Activated B cell treated with CpG ODN at 0.5 μM for 24 hours (primary cell): ENCODE measurements around the gene HS2ST1. TPM values are rescaled to one million over a fixed set of nuclear protein-coding genes. Genes with fewer than 3 reads are reported as not detected.
"Not testable (repeated sequence)": the region's sequence is repeated elsewhere in the genome, so short reads cannot be mapped to it uniquely, and the experiment has no call there.

ENCODE experiments used
- ATAC-seq: fragments of 200-7000 bp; cut with Tn5 transposase; one replicate; pipeline ENCODE4 v1.10.0; 2021; ENCODE audit warnings: low read depth, mild to moderate bottlenecking, moderate library complexity
- CTCF ChIA-PET: fragments of 350-600 bp; sonication (Branson Sonifier 250); formaldehyde crosslinking; loops from one replicate; lab custom pipeline; 2021; ENCODE audit warnings: antibody characterized with exemption; lab: Charles Lee
- POLR2A ChIA-PET: fragments of 350-600 bp; sonication (Branson Sonifier 250); formaldehyde crosslinking; loops from one replicate; lab custom pipeline; 2021; ENCODE audit warnings: antibody characterized with exemption; lab: Charles Lee
- DNase-seq: peaks from one replicate; pipeline ENCODE4 v3.0.0; 2022
- H3K27ac Mint-ChIP-seq: one replicate; pipeline ENCODE4 v1.8.0; 2020; ENCODE audit warnings: mixed read lengths
- H3K27me3 Mint-ChIP-seq: one replicate; pipeline ENCODE4 v1.8.0; 2021; ENCODE audit warnings: mixed read lengths
- H3K36me3 Mint-ChIP-seq: one replicate; pipeline ENCODE4 v1.8.0; 2021; ENCODE audit warnings: low read depth, mixed read lengths
- H3K4me1 Mint-ChIP-seq: one replicate; pipeline ENCODE4 v1.8.0; 2021; ENCODE audit warnings: mixed read lengths
- H3K4me3 Mint-ChIP-seq: one replicate; pipeline ENCODE4 v1.8.0; 2020; ENCODE audit warnings: mild to moderate bottlenecking, mixed read lengths
- H3K9me3 Mint-ChIP-seq: one replicate; pipeline ENCODE4 v1.8.0; 2020; ENCODE audit warnings: mixed read lengths
- intact Hi-C: fragments of 100-400 bp; cut with micrococcal nuclease; formaldehyde crosslinking; loops from one replicate; pipeline ENCODE4 v1.15.1; 2024
- total RNA-seq: library from RNA; stranded (reverse); gene quantifications from 2 replicates; pipeline ENCODE4 v1.2.3, GENCODE V29; 2022
- TF ChIP-seq, protein P1 (sequence below): fragments of 200-600 bp; IDR thresholded peaks from one replicate; pipeline ENCODE4 v1.8.0; 2022; ENCODE audit warnings: antibody characterized with exemption, mild to moderate bottlenecking

HS2ST1 gene
- total RNA-seq, 1 donor from 2014 or later = 24.2 TPM

DNA sequence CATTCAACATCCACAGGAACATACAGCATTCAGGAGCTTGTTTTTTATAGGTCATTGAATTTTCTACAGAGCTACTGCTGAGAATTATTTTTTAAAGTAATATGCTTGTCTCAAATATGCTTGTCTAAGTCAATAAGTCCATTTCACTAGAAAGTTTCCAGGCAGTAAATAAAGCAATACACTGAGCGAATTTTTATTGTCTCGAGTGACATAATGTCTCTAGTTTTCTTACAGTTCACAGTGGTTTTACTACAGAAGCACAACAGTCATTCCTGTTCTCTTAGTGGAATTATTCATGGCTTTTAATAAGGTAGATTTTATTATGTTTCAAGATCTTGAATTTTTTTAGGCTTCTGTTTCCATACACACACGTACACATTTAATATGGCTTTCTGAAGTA, 83.8 kb downstream of the HS2ST1 start:
- Mint-ChIP-seq H3K36me3 (no peaks in the 10 kb centered on the region), H3K27ac (no peak overlapping the region), H3K4me1 (peaks cover 8% of the 10 kb centered on the region), H3K4me3 (no peak overlapping the region), H3K27me3 (no peaks in the 10 kb centered on the region), H3K9me3 (no peaks in the 10 kb centered on the region)
- no peak for ATAC-seq
- ChIA-PET POLR2A (interaction anchor here (0.6 kb wide), 1 partner anchor 27 kb away, joined by 3 read pairs; no protein-coding TSS in a partner anchor), CTCF (no interaction called here)
- DNase-seq = no peak
- intact Hi-C loops = no loop called here
- TF ChIP-seq, protein P1, sequence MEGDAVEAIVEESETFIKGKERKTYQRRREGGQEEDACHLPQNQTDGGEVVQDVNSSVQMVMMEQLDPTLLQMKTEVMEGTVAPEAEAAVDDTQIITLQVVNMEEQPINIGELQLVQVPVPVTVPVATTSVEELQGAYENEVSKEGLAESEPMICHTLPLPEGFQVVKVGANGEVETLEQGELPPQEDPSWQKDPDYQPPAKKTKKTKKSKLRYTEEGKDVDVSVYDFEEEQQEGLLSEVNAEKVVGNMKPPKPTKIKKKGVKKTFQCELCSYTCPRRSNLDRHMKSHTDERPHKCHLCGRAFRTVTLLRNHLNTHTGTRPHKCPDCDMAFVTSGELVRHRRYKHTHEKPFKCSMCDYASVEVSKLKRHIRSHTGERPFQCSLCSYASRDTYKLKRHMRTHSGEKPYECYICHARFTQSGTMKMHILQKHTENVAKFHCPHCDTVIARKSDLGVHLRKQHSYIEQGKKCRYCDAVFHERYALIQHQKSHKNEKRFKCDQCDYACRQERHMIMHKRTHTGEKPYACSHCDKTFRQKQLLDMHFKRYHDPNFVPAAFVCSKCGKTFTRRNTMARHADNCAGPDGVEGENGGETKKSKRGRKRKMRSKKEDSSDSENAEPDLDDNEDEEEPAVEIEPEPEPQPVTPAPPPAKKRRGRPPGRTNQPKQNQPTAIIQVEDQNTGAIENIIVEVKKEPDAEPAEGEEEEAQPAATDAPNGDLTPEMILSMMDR = no peak

DNA sequence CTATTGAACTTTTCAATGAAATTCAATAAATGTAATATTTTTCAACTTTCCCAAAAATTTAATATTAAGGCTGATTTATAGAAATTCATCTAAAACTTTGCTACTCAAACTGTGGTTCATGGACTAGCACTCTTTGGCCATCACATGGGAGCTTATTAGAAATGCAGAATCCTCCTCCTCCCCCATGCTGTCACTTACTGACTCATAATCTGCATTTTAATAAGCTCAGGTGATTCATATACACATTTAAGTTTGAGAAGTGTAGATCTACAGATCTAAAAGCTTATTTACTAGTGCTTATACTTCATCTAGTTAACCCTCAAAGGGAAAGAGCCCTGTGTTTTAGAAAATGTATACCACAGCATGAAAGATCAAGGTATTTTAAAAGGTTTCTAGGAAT, 84.3 kb downstream of the HS2ST1 start:
- DNase-seq = no peak
- H3K27me3 Mint-ChIP-seq = no peaks in the 10 kb centered on the region
- H3K4me3 Mint-ChIP-seq = no peak overlapping the region
- H3K9me3 Mint-ChIP-seq = no peaks in the 10 kb centered on the region
- intact Hi-C loops = no loop called here
- CTCF ChIA-PET = no interaction called here
- POLR2A ChIA-PET = interaction anchor here (0.6 kb wide), 1 partner anchor 27 kb away, joined by 3 read pairs; no protein-coding TSS in a partner anchor
- peaks cover 8% of the 10 kb centered on the region for H3K4me1 Mint-ChIP-seq
- no peak overlapping the region for H3K27ac Mint-ChIP-seq
- H3K36me3 Mint-ChIP-seq = no peaks in the 10 kb centered on the region
- no peak for ATAC-seq
- TF ChIP-seq, protein P1 = no peak

DNA sequence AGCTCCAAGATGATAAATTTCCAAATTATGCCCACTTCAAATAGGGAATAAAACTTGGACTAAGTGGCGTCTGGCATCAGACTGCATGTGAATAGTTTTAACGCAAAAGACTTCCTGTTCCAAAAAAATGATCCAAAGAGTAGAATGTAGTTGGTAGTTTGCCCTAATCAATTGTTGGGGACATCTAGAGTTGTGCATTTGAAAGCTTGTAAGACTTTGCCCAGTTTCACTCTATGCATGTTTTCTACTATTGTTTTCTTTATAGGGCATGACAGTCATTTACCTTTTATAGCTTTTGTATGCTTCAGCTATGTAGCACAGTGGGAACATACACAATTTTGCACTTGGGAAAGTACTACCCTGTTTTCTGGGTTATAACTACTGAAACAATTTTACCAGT, 86.0 kb downstream of the HS2ST1 start:
- Mint-ChIP-seq H3K36me3 (no peaks in the 10 kb centered on the region), H3K4me1 (peaks cover 3% of the 10 kb centered on the region), H3K27ac (no peak overlapping the region), H3K9me3 (no peaks in the 10 kb centered on the region), H3K4me3 (no peak overlapping the region), H3K27me3 (no peaks in the 10 kb centered on the region)
- ATAC-seq (no peak), DNase-seq (no peak)
- CTCF ChIA-PET = no interaction called here
- TF ChIP-seq, protein P1 = no peak
- POLR2A ChIA-PET = no interaction called here
- intact Hi-C loops = no loop called here

DNA sequence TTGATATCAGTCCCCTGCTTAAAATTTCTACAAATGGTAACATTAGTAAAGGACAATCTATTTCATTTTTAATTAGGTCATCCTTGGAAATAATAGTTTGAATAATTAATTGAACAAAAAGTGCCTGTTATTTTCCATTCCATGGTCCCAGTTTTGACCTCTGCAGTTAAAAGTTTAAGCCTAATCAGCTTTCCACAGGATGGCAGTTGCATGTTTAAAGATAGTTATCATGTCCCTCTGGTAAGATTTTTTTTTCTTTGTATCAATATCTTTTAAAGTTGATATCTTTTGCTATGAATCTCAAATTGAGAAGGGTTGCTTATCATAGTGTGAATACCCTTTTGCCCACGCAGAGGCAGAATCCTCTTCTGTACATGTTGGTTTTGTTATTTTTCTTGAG, 90.4 kb downstream of the HS2ST1 start:
- Mint-ChIP-seq H3K9me3 (no peaks in the 10 kb centered on the region), H3K36me3 (no peaks in the 10 kb centered on the region), H3K27ac (no peak overlapping the region), H3K27me3 (no peaks in the 10 kb centered on the region), H3K4me1 (no peaks in the 10 kb centered on the region), H3K4me3 (no peak overlapping the region)
- TF ChIP-seq, protein P1 = no peak
- ATAC-seq = no peak
- intact Hi-C loops = no loop called here
- POLR2A ChIA-PET = no interaction called here
- CTCF ChIA-PET = no interaction called here
- no peak for DNase-seq

DNA sequence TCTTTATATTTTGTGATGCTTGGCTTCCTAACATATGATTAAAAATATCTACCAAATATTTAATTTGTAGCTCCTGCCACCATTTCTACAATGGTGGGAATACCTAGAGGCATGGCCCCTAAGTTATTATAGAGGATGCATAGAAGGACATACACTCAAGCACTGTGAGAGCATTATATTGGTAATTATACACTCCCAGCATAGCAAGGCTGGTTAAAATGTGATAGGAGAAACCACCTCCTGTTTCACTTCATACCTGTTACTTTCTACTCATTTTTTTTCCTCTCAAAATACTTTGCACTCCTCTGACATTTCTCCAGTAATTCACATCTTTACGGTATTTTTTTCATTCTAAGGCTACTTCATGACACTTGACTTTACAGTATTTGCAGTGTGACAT, 92.9 kb downstream of the HS2ST1 start:
- intact Hi-C loops = no loop called here
- Mint-ChIP-seq H3K27me3 (no peaks in the 10 kb centered on the region), H3K4me1 (no peaks in the 10 kb centered on the region), H3K9me3 (peaks cover 5% of the 10 kb centered on the region), H3K27ac (no peak overlapping the region), H3K4me3 (no peak overlapping the region), H3K36me3 (peaks cover 7% of the 10 kb centered on the region)
- POLR2A ChIA-PET = no interaction called here
- no peak for ATAC-seq
- TF ChIP-seq, protein P1 = no peak
- no peak for DNase-seq
- CTCF ChIA-PET = no interaction called here

DNA sequence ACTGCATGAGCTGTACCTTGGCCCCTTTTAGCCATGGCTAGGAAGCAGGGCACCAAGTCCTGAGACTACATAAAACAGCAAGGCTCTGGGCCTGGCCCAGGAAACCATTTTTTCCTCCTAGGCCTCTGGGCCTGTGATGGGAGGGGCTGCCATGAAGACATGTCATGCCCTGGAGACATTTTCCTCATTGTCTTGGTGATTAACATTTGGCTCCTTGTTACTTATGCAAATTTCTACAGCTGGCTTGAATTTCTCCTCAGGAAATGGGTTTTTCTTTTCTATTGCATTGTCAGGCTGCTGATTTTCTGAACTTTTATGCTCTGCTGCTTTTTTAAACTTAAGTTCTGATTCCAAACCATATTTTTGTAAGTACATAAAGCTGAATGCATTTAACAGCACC, 99.0 kb downstream of the HS2ST1 start:
- H3K27me3 Mint-ChIP-seq, ATAC-seq, POLR2A ChIA-PET, H3K27ac Mint-ChIP-seq, H3K4me3 Mint-ChIP-seq, intact Hi-C loops, CTCF ChIA-PET, H3K4me1 Mint-ChIP-seq, DNase-seq: not testable (repeated sequence)
- Mint-ChIP-seq H3K9me3 (peaks cover 13% of the 10 kb centered on the region), H3K36me3 (peaks cover 20% of the 10 kb centered on the region)
